ENCODE measurements around the gene RNF207.

DNA sequence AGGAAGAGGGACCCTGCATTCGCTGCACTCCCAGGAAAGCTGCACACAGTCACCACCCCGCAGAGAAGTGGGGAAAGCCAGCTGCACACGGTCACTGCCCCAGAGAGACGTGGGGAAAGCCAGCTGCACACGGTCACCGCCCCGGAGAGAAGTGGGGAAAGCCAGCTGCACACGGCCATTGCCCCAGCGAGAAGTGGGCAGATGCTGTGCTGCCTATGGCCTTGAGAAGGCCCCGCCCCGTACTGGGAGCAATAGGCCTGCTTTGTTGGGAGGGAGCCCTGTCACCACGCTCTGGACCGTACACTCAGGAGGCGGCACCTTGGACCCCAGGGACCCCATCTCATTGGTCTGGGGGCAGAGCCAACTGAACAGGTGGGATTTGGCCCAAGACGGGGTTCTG, 59.2 kb downstream of the RNF207 start:
- TF ChIP-seq CTCF (IDR thresholded peaks at IDR 0.05) (no peak), POLR2A (IDR thresholded peaks at IDR 0.05) (no peak)
